DOHH2 (cell line): Measurements from ENCODE around the gene SF3B1.

Experiments used
- H3F3A ChIP-seq: fragments of 200-600 bp; sonication (generic), shearing (Covaris generic); 2 replicates; pipeline ENCODE4 v1.6.0; 2016; ENCODE audit warnings: antibody characterized with exemption, mild to moderate bottlenecking; ENCODE audit not compliant: control insufficient read depth, insufficient read depth
- H3K27ac ChIP-seq: fragments of 200-600 bp; sonication (generic); 2 replicates; pipeline ENCODE4 v1.5.1; 2014; ENCODE audit warnings: low read depth, mild to moderate bottlenecking, low read length, moderate library complexity
- H3K27me3 ChIP-seq: fragments of 200-600 bp; sonication (generic); 2 replicates; pipeline ENCODE4 v1.6.1; 2014; ENCODE audit warnings: mild to moderate bottlenecking, low read length, mixed read lengths; ENCODE audit not compliant: control insufficient read depth
- H3K36me3 ChIP-seq: fragments of 200-600 bp; sonication (generic); 2 replicates; pipeline ENCODE4 v1.6.1; 2014; ENCODE audit warnings: mild to moderate bottlenecking, low read length, moderate library complexity, mixed read lengths; ENCODE audit not compliant: control insufficient read depth
- H3K4me1 ChIP-seq: fragments of 200-600 bp; sonication (generic); 2 replicates; pipeline ENCODE4 v1.6.1; 2014; ENCODE audit warnings: mild to moderate bottlenecking, low read length, mixed read lengths; ENCODE audit not compliant: control insufficient read depth
- H3K4me2 ChIP-seq: fragments of 200-600 bp; sonication (generic); 2 replicates; pipeline ENCODE4 v1.6.0; 2014; ENCODE audit warnings: mild to moderate bottlenecking, low read length, moderate library complexity
- H3K4me3 ChIP-seq: fragments of 200-600 bp; sonication (generic); 2 replicates; pipeline ENCODE4 v1.5.1; 2014; ENCODE audit warnings: mild to moderate bottlenecking, low read length, mixed read lengths
- H3K79me2 ChIP-seq: fragments of 200-600 bp; sonication (generic); 2 replicates; pipeline ENCODE4 v1.6.1; 2014; ENCODE audit warnings: mild to moderate bottlenecking, low read length, mixed read lengths; ENCODE audit not compliant: control insufficient read depth
- H3K9me2 ChIP-seq: fragments of 200-600 bp; sonication (generic); replicated peaks from 2 replicates; pipeline ENCODE4 v1.6.1; 2014; ENCODE audit warnings: mild to moderate bottlenecking, low read length, mixed read lengths; ENCODE audit not compliant: control insufficient read depth
- H3K9me3 ChIP-seq: fragments of 200-600 bp; sonication (generic); 2 replicates; pipeline ENCODE4 v1.6.1; 2014; ENCODE audit warnings: antibody characterized with exemption, low read length, mixed read lengths; ENCODE audit not compliant: control insufficient read depth, insufficient read depth
- H4K20me1 ChIP-seq: fragments of 200-600 bp; sonication (generic); 2 replicates; pipeline ENCODE4 v1.6.0; 2014; ENCODE audit warnings: low read depth, mild to moderate bottlenecking, antibody characterized with exemption, low read length, moderate library complexity; ENCODE audit not compliant: control insufficient read depth, insufficient read depth
- EZH2phosphoT487 ChIP-seq: fragments of 200-600 bp; sonication (generic); IDR thresholded peaks from 2 replicates; pipeline ENCODE4 v1.6.1; 2017; ENCODE audit warnings: borderline replicate concordance, mild to moderate bottlenecking, antibody characterized with exemption, low read length, moderate library complexity, mixed read lengths
- TF ChIP-seq, protein P1 (sequence below): fragments of 200-600 bp; sonication (generic); IDR thresholded peaks from one replicate; pipeline ENCODE4 v1.5.1; 2014; ENCODE audit warnings: antibody characterized with exemption, mild to moderate bottlenecking, low read depth, low read length; ENCODE audit not compliant: poor library complexity, severe bottlenecking

SF3B1 gene

DNA sequence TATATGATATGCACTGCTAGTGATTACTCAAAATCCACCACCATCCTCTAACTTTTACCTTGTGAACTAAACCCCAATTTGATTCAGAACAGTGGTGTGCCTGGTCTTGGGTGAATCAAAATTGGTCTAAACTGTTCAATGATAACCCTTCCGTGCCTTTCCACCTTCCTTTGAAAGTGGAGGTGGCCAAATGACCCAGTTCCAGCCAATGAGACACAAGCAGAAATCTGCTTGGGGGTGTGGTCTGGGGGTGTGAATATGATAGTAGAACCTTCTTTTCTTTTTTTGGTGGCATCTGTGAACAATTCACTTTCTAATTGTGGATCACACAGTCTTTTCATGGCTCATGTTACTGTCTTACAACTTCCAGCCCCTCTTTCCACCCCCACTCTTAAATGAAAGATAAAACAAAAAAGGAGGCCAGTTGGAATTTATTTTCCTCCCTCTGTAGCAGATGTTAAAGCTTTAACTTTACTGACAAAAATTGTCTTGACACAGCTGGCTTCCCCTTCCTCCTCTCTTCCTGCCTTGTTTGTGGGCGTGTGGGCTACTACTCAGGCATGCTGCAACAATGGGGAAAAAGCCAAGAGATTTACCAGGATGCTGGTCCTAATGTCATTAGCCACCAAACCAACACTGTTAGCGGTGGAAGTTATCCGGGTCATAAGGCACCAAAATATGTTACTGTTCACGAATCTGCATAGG lies 65.4 kb downstream of the SF3B1 start:
- no peaks in the 10 kb centered on the region for H3K79me2 ChIP-seq
- no peaks in the 10 kb centered on the region for H4K20me1 ChIP-seq
- no peaks in the 10 kb centered on the region for H3K9me3 ChIP-seq
- H3K4me2 ChIP-seq, result no peak overlapping the region
- H3F3A ChIP-seq, result no peaks in the 10 kb centered on the region
- H3K4me3 ChIP-seq, result no peak overlapping the region
- H3K4me1 ChIP-seq, result peaks cover 7% of the 10 kb centered on the region
- H3K27ac ChIP-seq, result no peak overlapping the region
- H3K27me3 ChIP-seq, result no peaks in the 10 kb centered on the region
- no peaks in the 10 kb centered on the region for H3K9me2 ChIP-seq
- TF ChIP-seq, protein P1, sequence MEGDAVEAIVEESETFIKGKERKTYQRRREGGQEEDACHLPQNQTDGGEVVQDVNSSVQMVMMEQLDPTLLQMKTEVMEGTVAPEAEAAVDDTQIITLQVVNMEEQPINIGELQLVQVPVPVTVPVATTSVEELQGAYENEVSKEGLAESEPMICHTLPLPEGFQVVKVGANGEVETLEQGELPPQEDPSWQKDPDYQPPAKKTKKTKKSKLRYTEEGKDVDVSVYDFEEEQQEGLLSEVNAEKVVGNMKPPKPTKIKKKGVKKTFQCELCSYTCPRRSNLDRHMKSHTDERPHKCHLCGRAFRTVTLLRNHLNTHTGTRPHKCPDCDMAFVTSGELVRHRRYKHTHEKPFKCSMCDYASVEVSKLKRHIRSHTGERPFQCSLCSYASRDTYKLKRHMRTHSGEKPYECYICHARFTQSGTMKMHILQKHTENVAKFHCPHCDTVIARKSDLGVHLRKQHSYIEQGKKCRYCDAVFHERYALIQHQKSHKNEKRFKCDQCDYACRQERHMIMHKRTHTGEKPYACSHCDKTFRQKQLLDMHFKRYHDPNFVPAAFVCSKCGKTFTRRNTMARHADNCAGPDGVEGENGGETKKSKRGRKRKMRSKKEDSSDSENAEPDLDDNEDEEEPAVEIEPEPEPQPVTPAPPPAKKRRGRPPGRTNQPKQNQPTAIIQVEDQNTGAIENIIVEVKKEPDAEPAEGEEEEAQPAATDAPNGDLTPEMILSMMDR, result no peak
- TF ChIP-seq EZH2phosphoT487, result no peak
- H3K36me3 ChIP-seq, result no peaks in the 10 kb centered on the region

DNA sequence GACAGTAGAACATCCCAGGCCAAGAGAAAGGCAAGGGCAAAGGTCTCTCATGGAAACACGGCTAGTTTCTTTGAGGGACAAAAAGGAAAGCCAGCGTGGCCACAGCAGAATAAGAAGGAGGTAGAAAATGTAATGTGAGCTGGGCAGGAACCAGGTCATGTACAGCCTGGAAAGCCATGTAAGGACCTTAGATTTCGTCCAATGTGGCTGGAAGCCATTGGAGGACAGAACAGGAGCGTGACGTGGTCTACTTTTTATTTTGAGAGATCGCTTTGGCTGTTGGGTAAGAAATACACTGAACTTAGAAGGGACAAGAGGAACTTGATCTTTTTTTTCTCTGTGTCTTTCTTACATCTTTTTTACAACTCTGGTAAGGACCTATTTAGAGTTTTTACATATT lies 66.4 kb downstream of the SF3B1 start:
- Histone ChIP-seq H3K9me2 (no peaks in the 10 kb centered on the region), H3K27me3 (no peaks in the 10 kb centered on the region), H3K4me3 (no peak overlapping the region), H3K27ac (no peak overlapping the region), H3K9me3 (no peaks in the 10 kb centered on the region), H3K36me3 (no peaks in the 10 kb centered on the region), H3F3A (no peaks in the 10 kb centered on the region), H4K20me1 (no peaks in the 10 kb centered on the region), H3K79me2 (no peaks in the 10 kb centered on the region), H3K4me2 (no peak overlapping the region), H3K4me1 (peaks cover 7% of the 10 kb centered on the region)
- TF ChIP-seq EZH2phosphoT487, result no peak
- TF ChIP-seq, protein P1, result no peak

DNA sequence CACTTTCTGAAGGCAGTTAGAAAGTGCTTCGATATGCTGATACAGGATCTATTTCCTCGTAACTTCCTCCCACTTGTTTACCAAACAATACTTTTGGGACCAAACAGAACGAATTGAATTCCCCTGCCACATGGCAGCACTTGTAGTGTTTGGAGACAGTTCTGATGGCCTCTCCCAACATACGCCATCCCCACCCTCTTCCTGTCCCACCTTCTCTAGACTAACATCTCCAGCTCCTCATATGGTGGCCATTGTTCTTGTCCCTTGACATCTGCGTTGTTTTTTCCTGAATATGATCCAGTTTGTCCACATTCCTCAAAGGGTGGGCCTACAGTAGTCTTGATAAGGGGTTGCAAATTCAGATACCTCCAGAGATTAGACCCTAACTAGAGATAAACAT lies 70.8 kb downstream of the SF3B1 start:
- H3K27me3 ChIP-seq, result no peaks in the 10 kb centered on the region
- TF ChIP-seq EZH2phosphoT487, result no peak
- TF ChIP-seq, protein P1, result no peak
- H3K9me2 ChIP-seq, result no peaks in the 10 kb centered on the region
- no peaks in the 10 kb centered on the region for H3K79me2 ChIP-seq
- no peak overlapping the region for H3K27ac ChIP-seq
- H3K9me3 ChIP-seq, result no peaks in the 10 kb centered on the region
- H3K4me3 ChIP-seq, result no peak overlapping the region
- no peak overlapping the region for H3K4me2 ChIP-seq
- no peaks in the 10 kb centered on the region for H3K36me3 ChIP-seq
- H4K20me1 ChIP-seq, result no peaks in the 10 kb centered on the region
- H3K4me1 ChIP-seq, result no peaks in the 10 kb centered on the region
- H3F3A ChIP-seq, result no peaks in the 10 kb centered on the region
